Measurements from ENCODE around the gene MYO15B. TPM values are rescaled to one million over a fixed set of nuclear protein-coding genes. Genes with fewer than 3 reads are reported as not detected.

MYO15B gene
- total RNA-seq, 1 experiment from 2014 or later = 30.3 TPM

DNA sequence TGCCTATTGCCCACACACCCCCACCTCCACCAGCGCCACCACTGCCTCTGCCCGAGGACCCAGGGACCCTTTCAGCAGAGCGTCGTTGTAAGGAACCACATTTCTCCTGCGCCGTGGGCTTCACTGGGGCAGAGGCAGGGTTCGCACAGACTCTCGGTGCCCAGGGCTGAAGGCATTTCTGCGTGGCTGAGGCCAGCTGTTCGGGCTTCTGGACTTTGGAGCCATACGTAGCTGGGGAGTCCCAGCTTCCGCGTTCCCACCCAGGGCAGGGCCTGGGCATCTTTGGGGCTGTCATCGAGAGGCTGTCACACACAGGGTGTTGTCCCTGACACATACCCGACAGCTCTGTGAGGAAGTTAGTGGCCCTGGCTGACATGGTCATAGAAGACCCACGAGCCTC lies 29.6 kb downstream of the MYO15B start:
- intact Hi-C loops (cut with micrococcal nuclease) = no loop called here
- H4K20me1 ChIP-seq (ENCODE audit: insufficient read depth) = no peaks in the 10 kb centered on the region
- no peak for ATAC-seq
- ChIA-PET RAD21 (ENCODE audit: low non-redundant PET in 1 of 2, low total read pairs in 2 of 2, uncharacterized antibody in 2 of 2, unreplicated experiment in 2 of 2) (no interaction called here), POLR2A (interaction anchor here (0.8 kb wide), 1 partner anchor 8 kb away, joined by 4 read pairs; no protein-coding TSS in a partner anchor), CTCF (interaction anchor here (1.0 to 3.1 kb wide), 4 partner anchors 9 to 131 kb away, joined by 3 to 15 read pairs (median 6); partner anchors contain the start of gene SMIM5)
- H3K9me2 ChIP-seq (ENCODE audit: insufficient read depth) = no peaks in the 10 kb centered on the region
- TF ChIP-seq SP1 (IDR thresholded peaks at IDR 0.05; ENCODE audit: low read depth) = no peak
- no peak for TF ChIP-seq ELF1 (IDR thresholded peaks at IDR 0.05; ENCODE audit: borderline replicate concordance, low read depth)
- TF ChIP-seq YY1 (IDR thresholded peaks at IDR 0.05; ENCODE audit: extremely low read depth, insufficient replicate concordance, low read depth, low read length) = no peak
- no peak for TF ChIP-seq REST (IDR thresholded peaks at IDR 0.05; ENCODE audit: low read depth)
- no peak for TF ChIP-seq SIN3A (IDR thresholded peaks at IDR 0.05; ENCODE audit: low read depth)
- no peak for TF ChIP-seq EZH2phosphoT487 (IDR thresholded peaks at IDR 0.05; ENCODE audit: borderline replicate concordance)
- H3K27me3 ChIP-seq (ENCODE audit: insufficient read depth, low read length) = no peaks in the 10 kb centered on the region
- H3K27ac ChIP-seq (ENCODE audit: low read depth, low read length) = no peak overlapping the region
- H3K9me3 ChIP-seq (ENCODE audit: control insufficient read depth in 1 of 2, insufficient read depth in 1 of 2, low read depth in 1 of 2, low read length in 2 of 2) = no peaks in the 10 kb centered on the region
- H3K4me1 ChIP-seq (ENCODE audit: control insufficient read depth in 1 of 2, insufficient read depth in 2 of 2, low read length in 2 of 2) = peaks cover 0 to 17% of the 10 kb centered on the region in 2 experiments; a peak in 1 of 4 replicates
- H2AFZ ChIP-seq (ENCODE audit: low read depth, low read length, poor library complexity, severe bottlenecking) = no peak overlapping the region
- no peaks in the 10 kb centered on the region for H3K79me2 ChIP-seq (ENCODE audit: insufficient read depth, low read length)
- H3K9ac ChIP-seq (ENCODE audit: low read length) = no peak overlapping the region
- no TSS peak for BruUV-seq (replicated peaks)
- H3K36me3 ChIP-seq (ENCODE audit: control insufficient read depth in 1 of 2, insufficient read depth in 2 of 2, low read length in 2 of 2) = no peaks in the 10 kb centered on the region
- no peak overlapping the region for H3K4me2 ChIP-seq (ENCODE audit: low read length)
- no peak overlapping the region for H3K4me3 ChIP-seq (replicated peaks in 1 of 2; ENCODE audit: low read depth in 1 of 2, low read length in 2 of 2)
- DNase-seq (ENCODE audit: low read depth, low spot score) = no peak

Data from HCT116 (cell line).